WTC11 (cell line): ENCODE measurements around the gene FES. TPM values are rescaled to one million over a fixed set of nuclear protein-coding genes. Genes with fewer than 3 reads are reported as not detected.

Experiments used
- AR ChIP-seq: fragments of 250-450 bp; sonication (Bioruptor Pico); IDR thresholded peaks from 2 replicates; pipeline ENCODE4 v1.9.0; 2021; ENCODE audit warnings: mild to moderate bottlenecking
- ATF6 ChIP-seq: sonication (generic); formaldehyde crosslinking; IDR thresholded peaks from 2 replicates; pipeline ENCODE4 v1.8.1; 2023; ENCODE audit warnings: mild to moderate bottlenecking, missing genetic modification reagents
- CREB1 ChIP-seq: sonication (generic); formaldehyde crosslinking; IDR thresholded peaks from 2 replicates; pipeline ENCODE4 v1.8.0; 2023; ENCODE audit warnings: mild to moderate bottlenecking, missing genetic modification reagents
- ELF4 ChIP-seq: sonication (generic); formaldehyde crosslinking; IDR thresholded peaks from 2 replicates; pipeline ENCODE4 v1.8.1; 2022; ENCODE audit warnings: low read depth, mild to moderate bottlenecking, moderate library complexity, missing genetic modification reagents
- EMX1 ChIP-seq: fragments of 250-450 bp; sonication (Bioruptor Pico); IDR thresholded peaks from 2 replicates; pipeline ENCODE4 v1.8.0; 2021; ENCODE audit warnings: mild to moderate bottlenecking
- ERG ChIP-seq: fragments of 250-450 bp; sonication (Bioruptor Pico); IDR thresholded peaks from 2 replicates; pipeline ENCODE4 v1.8.0; 2021; ENCODE audit warnings: mild to moderate bottlenecking
- GABPB1 ChIP-seq: sonication (generic); formaldehyde crosslinking; IDR thresholded peaks from 2 replicates; pipeline ENCODE4 v1.8.1; 2023; ENCODE audit warnings: mild to moderate bottlenecking, missing genetic modification reagents
- GTF2I ChIP-seq: fragments of 250-450 bp; sonication (Bioruptor Pico); conservative IDR thresholded peaks from 2 replicates; pipeline ENCODE4 v1.4.0; 2021; ENCODE audit warnings: mild to moderate bottlenecking
- JAZF1 ChIP-seq: fragments of 250-450 bp; sonication (Bioruptor Pico); IDR thresholded peaks from 2 replicates; pipeline ENCODE4 v1.9.0; 2021; ENCODE audit warnings: moderate library complexity, mild to moderate bottlenecking, inconsistent platforms
- JUN ChIP-seq: sonication (generic); formaldehyde crosslinking; IDR thresholded peaks from 2 replicates; pipeline ENCODE4 v1.8.0; 2023; ENCODE audit warnings: mild to moderate bottlenecking, missing genetic modification reagents
- MYBL2 ChIP-seq: sonication (generic); formaldehyde crosslinking; IDR thresholded peaks from 2 replicates; pipeline ENCODE4 v1.8.1; 2023; ENCODE audit warnings: mild to moderate bottlenecking, moderate library complexity, missing genetic modification reagents
- NFATC4 ChIP-seq: fragments of 250-450 bp; sonication (Bioruptor Pico); IDR thresholded peaks from 2 replicates; pipeline ENCODE4 v1.9.0; 2021; ENCODE audit warnings: mild to moderate bottlenecking
- NFYB ChIP-seq: sonication (generic); formaldehyde crosslinking; conservative IDR thresholded peaks from 2 replicates; pipeline ENCODE4 v1.8.0; 2022; ENCODE audit warnings: low read depth, missing genetic modification reagents
- NR1H2 ChIP-seq: sonication (generic); formaldehyde crosslinking; IDR thresholded peaks from 2 replicates; pipeline ENCODE4 v1.9.0; 2021; ENCODE audit warnings: mild to moderate bottlenecking, moderate library complexity, missing genetic modification reagents
- NR3C1 ChIP-seq: sonication (generic); formaldehyde crosslinking; conservative IDR thresholded peaks from 2 replicates; pipeline ENCODE4 v1.8.1; 2023; ENCODE audit warnings: low read depth, mild to moderate bottlenecking, missing genetic modification reagents
- RELA ChIP-seq: sonication (generic); formaldehyde crosslinking; IDR thresholded peaks from 2 replicates; pipeline ENCODE4 v1.8.1; 2022; ENCODE audit warnings: missing genetic modification reagents, mild to moderate bottlenecking, borderline replicate concordance
- SMAD3 ChIP-seq: sonication (generic); formaldehyde crosslinking; IDR thresholded peaks from 2 replicates; pipeline ENCODE4 v1.8.0; 2022; ENCODE audit warnings: missing genetic modification reagents, mild to moderate bottlenecking, borderline replicate concordance
- STAT6 ChIP-seq: sonication (generic); formaldehyde crosslinking; conservative IDR thresholded peaks from 2 replicates; pipeline ENCODE4 v1.8.1; 2023; ENCODE audit warnings: mild to moderate bottlenecking, low read depth, missing genetic modification reagents, moderate library complexity
- ZNF121 ChIP-seq: sonication (generic); formaldehyde crosslinking; IDR thresholded peaks from 2 replicates; pipeline ENCODE4 v1.8.0; 2023; ENCODE audit warnings: missing genetic modification reagents
- ZNF416 ChIP-seq: fragments of 250-450 bp; sonication (Bioruptor Pico); IDR thresholded peaks from 2 replicates; pipeline ENCODE4 v1.9.0; 2021; ENCODE audit warnings: mild to moderate bottlenecking, inconsistent platforms
- ZNF423 ChIP-seq: fragments of 250-450 bp; sonication (Bioruptor Pico); IDR thresholded peaks from 2 replicates; pipeline ENCODE4 v2.1.2; 2022; ENCODE audit warnings: mild to moderate bottlenecking, moderate library complexity
- total RNA-seq: library from RNA; stranded (reverse); gene quantifications from 3 replicates; pipeline ENCODE4 v1.2.3, GENCODE V29; 2021
- TF ChIP-seq, protein P1 (sequence below): sonication (generic); formaldehyde crosslinking; IDR thresholded peaks from 2 replicates; pipeline ENCODE4 v1.8.0; 2022; ENCODE audit warnings: missing genetic modification reagents
- TF ChIP-seq, protein P2 (sequence below): fragments of 250-450 bp; sonication (Bioruptor Pico); IDR thresholded peaks from 2 replicates; pipeline ENCODE4 v1.9.0; 2021; ENCODE audit warnings: mild to moderate bottlenecking
- TF ChIP-seq, protein P3 (sequence below): sonication (generic); formaldehyde crosslinking; IDR thresholded peaks from 2 replicates; pipeline ENCODE4 v1.8.1; 2022; ENCODE audit warnings: mild to moderate bottlenecking, moderate library complexity, missing genetic modification reagents

Gene FES
- total RNA-seq, 1 experiment from 2014 or later: 10.0 TPM

DNA sequence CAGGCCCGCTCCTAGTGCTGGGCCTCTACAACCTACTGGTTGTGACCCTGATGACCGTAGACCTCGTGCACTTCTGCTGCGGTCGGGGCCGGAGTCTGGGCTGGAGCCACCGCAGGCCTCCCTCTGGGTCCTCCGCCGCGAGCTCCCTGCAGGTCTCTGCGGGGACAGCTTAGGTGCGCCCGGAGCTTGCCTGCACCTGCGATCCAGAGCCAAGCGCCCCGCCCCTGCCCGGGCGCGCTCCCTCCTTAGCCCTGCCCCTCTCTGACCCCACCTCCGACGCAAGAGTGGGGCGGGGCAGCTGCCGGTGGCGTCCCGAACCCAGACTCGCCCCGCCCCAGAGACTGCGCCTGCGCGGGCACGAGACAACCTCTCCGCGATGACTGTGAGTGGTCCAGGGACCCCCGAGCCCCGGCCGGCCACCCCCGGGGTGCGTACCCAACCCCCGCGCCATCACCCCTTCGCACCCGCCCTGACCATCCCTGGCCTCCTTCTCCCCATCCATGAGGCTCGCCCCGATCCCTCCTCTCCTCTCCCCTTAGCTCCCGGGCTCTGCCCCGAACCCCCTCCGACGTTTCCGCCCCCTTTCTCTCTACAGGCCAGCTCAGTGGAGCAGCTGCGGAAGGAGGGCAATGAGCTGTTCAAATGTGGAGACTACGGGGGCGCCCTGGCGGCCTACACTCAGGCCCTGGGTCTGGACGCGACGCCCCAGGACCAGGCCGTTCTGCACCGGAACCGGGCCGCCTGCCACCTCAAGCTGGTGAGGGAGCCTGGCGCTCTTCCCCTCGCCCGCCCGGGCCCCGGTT lies 50.8 kb downstream of the FES start, which contains the start of gene UNC45A (continued):
- TF ChIP-seq AR (CRISPR knock-in tag): no peak
- no peak for TF ChIP-seq RELA (CRISPR knock-in tag)
- TF ChIP-seq ERG: no peak
- TF ChIP-seq EMX1 (CRISPR knock-in tag): no peak
- TF ChIP-seq ZNF121 (CRISPR knock-in tag): peak; percentile 99
- no peak for TF ChIP-seq NR3C1 (CRISPR knock-in tag)
- 0 out of 2 replicates have a peak, but pooled peaks have one; percentile 26 for TF ChIP-seq MYBL2 (CRISPR knock-in tag)
- TF ChIP-seq GABPB1: peak; percentile 20; the same call in 1 of the 2 replicates
- TF ChIP-seq ELF4: no peak
- TF ChIP-seq, protein P1, sequence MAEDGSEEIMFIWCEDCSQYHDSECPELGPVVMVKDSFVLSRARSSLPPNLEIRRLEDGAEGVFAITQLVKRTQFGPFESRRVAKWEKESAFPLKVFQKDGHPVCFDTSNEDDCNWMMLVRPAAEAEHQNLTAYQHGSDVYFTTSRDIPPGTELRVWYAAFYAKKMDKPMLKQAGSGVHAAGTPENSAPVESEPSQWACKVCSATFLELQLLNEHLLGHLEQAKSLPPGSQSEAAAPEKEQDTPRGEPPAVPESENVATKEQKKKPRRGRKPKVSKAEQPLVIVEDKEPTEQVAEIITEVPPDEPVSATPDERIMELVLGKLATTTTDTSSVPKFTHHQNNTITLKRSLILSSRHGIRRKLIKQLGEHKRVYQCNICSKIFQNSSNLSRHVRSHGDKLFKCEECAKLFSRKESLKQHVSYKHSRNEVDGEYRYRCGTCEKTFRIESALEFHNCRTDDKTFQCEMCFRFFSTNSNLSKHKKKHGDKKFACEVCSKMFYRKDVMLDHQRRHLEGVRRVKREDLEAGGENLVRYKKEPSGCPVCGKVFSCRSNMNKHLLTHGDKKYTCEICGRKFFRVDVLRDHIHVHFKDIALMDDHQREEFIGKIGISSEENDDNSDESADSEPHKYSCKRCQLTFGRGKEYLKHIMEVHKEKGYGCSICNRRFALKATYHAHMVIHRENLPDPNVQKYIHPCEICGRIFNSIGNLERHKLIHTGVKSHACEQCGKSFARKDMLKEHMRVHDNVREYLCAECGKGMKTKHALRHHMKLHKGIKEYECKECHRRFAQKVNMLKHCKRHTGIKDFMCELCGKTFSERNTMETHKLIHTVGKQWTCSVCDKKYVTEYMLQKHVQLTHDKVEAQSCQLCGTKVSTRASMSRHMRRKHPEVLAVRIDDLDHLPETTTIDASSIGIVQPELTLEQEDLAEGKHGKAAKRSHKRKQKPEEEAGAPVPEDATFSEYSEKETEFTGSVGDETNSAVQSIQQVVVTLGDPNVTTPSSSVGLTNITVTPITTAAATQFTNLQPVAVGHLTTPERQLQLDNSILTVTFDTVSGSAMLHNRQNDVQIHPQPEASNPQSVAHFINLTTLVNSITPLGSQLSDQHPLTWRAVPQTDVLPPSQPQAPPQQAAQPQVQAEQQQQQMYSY (CRISPR knock-in tag): no peak
- TF ChIP-seq NR1H2 (CRISPR knock-in tag): no peak
- no peak for TF ChIP-seq ZNF416
- TF ChIP-seq CREB1 (CRISPR knock-in tag): no peak
- no peak for TF ChIP-seq JUN (CRISPR knock-in tag)
- no peak for TF ChIP-seq ATF6
- TF ChIP-seq, protein P2, sequence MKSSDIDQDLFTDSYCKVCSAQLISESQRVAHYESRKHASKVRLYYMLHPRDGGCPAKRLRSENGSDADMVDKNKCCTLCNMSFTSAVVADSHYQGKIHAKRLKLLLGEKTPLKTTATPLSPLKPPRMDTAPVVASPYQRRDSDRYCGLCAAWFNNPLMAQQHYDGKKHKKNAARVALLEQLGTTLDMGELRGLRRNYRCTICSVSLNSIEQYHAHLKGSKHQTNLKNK (CRISPR knock-in tag): no peak
- TF ChIP-seq SMAD3 (CRISPR knock-in tag): 0 out of 2 replicates have a peak, but pooled peaks have one; percentile 19
- no peak for TF ChIP-seq NFATC4
- no peak for TF ChIP-seq NFYB (CRISPR knock-in tag)
- no peak for TF ChIP-seq STAT6 (CRISPR knock-in tag)
- TF ChIP-seq ZNF423 (CRISPR knock-in tag): peak; percentile 92
- no peak for TF ChIP-seq GTF2I (CRISPR knock-in tag)
- TF ChIP-seq, protein P3, sequence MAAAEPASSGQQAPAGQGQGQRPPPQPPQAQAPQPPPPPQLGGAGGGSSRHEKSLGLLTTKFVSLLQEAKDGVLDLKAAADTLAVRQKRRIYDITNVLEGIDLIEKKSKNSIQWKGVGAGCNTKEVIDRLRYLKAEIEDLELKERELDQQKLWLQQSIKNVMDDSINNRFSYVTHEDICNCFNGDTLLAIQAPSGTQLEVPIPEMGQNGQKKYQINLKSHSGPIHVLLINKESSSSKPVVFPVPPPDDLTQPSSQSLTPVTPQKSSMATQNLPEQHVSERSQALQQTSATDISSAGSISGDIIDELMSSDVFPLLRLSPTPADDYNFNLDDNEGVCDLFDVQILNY (CRISPR knock-in tag): 0 out of 2 replicates have a peak, but pooled peaks have one; percentile 23
- TF ChIP-seq JAZF1 (CRISPR knock-in tag): no peak
